ENCODE data around the gene C15orf61.

DNA sequence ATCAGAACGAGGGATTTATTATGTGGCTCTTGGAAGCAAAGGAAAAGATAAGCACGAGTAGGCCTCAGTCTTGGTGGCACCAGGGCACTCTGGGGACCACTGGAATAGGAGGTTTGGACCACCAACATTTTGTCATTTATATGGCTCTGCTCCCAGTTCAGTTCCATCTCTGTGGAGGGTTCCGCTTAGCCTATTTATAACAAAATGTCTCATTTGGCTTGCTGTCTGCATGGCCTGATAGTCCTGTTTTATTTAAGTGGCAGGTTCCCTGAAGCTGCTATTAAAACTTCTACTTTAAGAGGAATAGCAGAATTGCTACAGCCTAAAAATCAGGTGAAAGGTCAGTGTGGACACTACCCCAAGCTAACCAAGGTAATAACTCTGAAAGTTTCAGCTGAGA is 48.7 kb downstream of the C15orf61 start:
- TF ChIP-seq POLR2A (IDR thresholded peaks at IDR 0.05) = no peak
- TF ChIP-seq, protein P1, sequence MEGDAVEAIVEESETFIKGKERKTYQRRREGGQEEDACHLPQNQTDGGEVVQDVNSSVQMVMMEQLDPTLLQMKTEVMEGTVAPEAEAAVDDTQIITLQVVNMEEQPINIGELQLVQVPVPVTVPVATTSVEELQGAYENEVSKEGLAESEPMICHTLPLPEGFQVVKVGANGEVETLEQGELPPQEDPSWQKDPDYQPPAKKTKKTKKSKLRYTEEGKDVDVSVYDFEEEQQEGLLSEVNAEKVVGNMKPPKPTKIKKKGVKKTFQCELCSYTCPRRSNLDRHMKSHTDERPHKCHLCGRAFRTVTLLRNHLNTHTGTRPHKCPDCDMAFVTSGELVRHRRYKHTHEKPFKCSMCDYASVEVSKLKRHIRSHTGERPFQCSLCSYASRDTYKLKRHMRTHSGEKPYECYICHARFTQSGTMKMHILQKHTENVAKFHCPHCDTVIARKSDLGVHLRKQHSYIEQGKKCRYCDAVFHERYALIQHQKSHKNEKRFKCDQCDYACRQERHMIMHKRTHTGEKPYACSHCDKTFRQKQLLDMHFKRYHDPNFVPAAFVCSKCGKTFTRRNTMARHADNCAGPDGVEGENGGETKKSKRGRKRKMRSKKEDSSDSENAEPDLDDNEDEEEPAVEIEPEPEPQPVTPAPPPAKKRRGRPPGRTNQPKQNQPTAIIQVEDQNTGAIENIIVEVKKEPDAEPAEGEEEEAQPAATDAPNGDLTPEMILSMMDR (IDR thresholded peaks at IDR 0.05) = no peak
